ENCODE measurements around the gene DIP2B. TPM values are rescaled to one million over a fixed set of nuclear protein-coding genes. Genes with fewer than 3 reads are reported as not detected.

Gene DIP2B
- total RNA-seq, 1 experiment from 2014 or later, result 20.0 TPM

DNA sequence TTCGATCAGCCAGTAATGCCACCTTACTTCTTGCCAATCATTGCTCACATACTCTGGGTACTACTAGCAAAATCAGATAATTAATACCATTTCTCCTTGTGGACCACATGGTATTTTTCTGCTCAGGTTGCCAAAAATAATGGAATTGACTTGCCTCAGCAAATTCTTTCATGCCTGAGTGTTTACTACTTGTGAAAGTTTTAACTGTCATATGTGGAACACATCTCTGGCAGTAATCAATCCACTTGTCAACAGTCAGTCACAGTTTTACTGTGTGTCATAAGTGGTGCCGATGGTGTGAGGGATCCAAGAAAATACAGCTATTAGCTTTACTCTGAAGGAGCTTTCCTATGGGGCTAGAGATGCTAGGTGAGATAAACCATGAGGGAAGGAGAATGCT, 203.8 kb downstream of the DIP2B start:
- Mint-ChIP-seq H3K4me3 (no peak overlapping the region), H3K4me1 (no peaks in the 10 kb centered on the region), H3K27me3 (ENCODE audit: low read depth) (no peaks in the 10 kb centered on the region), H3K36me3 (ENCODE audit: insufficient read depth in 1 of 3, low read depth in 3 of 3) (peaks cover 3 to 55% (median 30%) of the 10 kb centered on the region in 3 experiments; a peak in 6 of 7 replicates), H3K27ac (no peak overlapping the region; a peak in 1 of 7 replicates), H3K9me3 (no peaks in the 10 kb centered on the region)
- Histone ChIP-seq H3K4me1 (ENCODE audit: insufficient read depth, low read length) (no peaks in the 10 kb centered on the region), H3K27me3 (ENCODE audit: insufficient read depth, low read length) (no peaks in the 10 kb centered on the region), H2BK15ac (ENCODE audit: low read depth, low read length) (no peak overlapping the region), H3T11ph (ENCODE audit: low read length) (no peak overlapping the region), H4K20me1 (ENCODE audit: control insufficient read depth, insufficient read depth, insufficient read length) (no peaks in the 10 kb centered on the region), H4K5ac (ENCODE audit: insufficient read length, low read depth, low read length) (no peak overlapping the region), H3K23me2 (ENCODE audit: insufficient read length, low read depth, low read length, poor library complexity, severe bottlenecking) (no peaks in the 10 kb centered on the region), H3K4me2 (ENCODE audit: insufficient read depth, insufficient read length, low read length) (no peak overlapping the region), H3K4ac (ENCODE audit: low read depth, low read length) (no peak overlapping the region), H2BK20ac (ENCODE audit: low read depth, low read length, poor library complexity, severe bottlenecking) (no peak overlapping the region), H3K9ac (ENCODE audit: extremely low read depth, insufficient read length, low read length) (no peak overlapping the region), H3K14ac (ENCODE audit: insufficient read depth, low read length) (no peak overlapping the region), H2BK12ac (ENCODE audit: insufficient read length, low read depth, low read length) (no peak overlapping the region), H3K18ac (ENCODE audit: insufficient read length, low read depth, low read length) (no peak overlapping the region), H3K56ac (ENCODE audit: insufficient read length, low read depth, low read length) (no peak overlapping the region), H2AFZ (ENCODE audit: low read length) (no peak overlapping the region), H2BK5ac (ENCODE audit: insufficient read length, low read length) (no peak overlapping the region), H3K27ac (ENCODE audit: insufficient read length, low read depth, low read length) (no peak overlapping the region), H3K23ac (ENCODE audit: insufficient read length, low read depth, low read length) (no peak overlapping the region), H2AK5ac (ENCODE audit: insufficient read length, low read length) (no peak overlapping the region), H3K9me3 (ENCODE audit: control insufficient read depth, low read depth, low read length) (no peaks in the 10 kb centered on the region), H3K79me2 (ENCODE audit: insufficient read depth, low read length) (no peaks in the 10 kb centered on the region), H4K8ac (replicated peaks; ENCODE audit: insufficient read length, low read depth, low read length) (no peak overlapping the region), H4K91ac (ENCODE audit: insufficient read length, low read depth, low read length) (no peak overlapping the region), H2BK120ac (ENCODE audit: low read depth, low read length, poor library complexity, severe bottlenecking) (no peak overlapping the region), H3K79me1 (ENCODE audit: insufficient read depth, low read depth, low read length, poor library complexity, severe bottlenecking) (no peaks in the 10 kb centered on the region)
- DNase-seq, result no peak
- no CpG with 5 or more reads among the region's 2 CpGs for WGBS (ENCODE audit: extremely low coverage, insufficient read length, low lambda C conversion rate)
- TF ChIP-seq, protein P1, sequence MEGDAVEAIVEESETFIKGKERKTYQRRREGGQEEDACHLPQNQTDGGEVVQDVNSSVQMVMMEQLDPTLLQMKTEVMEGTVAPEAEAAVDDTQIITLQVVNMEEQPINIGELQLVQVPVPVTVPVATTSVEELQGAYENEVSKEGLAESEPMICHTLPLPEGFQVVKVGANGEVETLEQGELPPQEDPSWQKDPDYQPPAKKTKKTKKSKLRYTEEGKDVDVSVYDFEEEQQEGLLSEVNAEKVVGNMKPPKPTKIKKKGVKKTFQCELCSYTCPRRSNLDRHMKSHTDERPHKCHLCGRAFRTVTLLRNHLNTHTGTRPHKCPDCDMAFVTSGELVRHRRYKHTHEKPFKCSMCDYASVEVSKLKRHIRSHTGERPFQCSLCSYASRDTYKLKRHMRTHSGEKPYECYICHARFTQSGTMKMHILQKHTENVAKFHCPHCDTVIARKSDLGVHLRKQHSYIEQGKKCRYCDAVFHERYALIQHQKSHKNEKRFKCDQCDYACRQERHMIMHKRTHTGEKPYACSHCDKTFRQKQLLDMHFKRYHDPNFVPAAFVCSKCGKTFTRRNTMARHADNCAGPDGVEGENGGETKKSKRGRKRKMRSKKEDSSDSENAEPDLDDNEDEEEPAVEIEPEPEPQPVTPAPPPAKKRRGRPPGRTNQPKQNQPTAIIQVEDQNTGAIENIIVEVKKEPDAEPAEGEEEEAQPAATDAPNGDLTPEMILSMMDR (conservative IDR thresholded peaks at IDR 0.05), result no peak

Measured in H9 (cell line).